K562 (cell line): ENCODE data around the gene ISYNA1. TPM values are rescaled to one million over a fixed set of nuclear protein-coding genes. Genes with fewer than 3 reads are reported as not detected.

ENCODE experiments used
- BRD9 ChIP-seq: fragments of 450-650 bp; IDR thresholded peaks from 2 replicates; pipeline ENCODE4 v1.6.1; 2018; ENCODE audit warnings: low read depth; ENCODE audit not compliant: partially characterized antibody
- HSF4 ChIP-seq: fragments of 250-450 bp; sonication (Bioruptor Pico); IDR thresholded peaks from 2 replicates; pipeline ENCODE4 v2.1.2; 2022; ENCODE audit warnings: mild to moderate bottlenecking, moderate library complexity, borderline replicate concordance
- KLF6 ChIP-seq: fragments of 250-450 bp; sonication (Bioruptor Pico); IDR thresholded peaks from 2 replicates; pipeline ENCODE4 v1.4.0; 2020; ENCODE audit warnings: mild to moderate bottlenecking, moderate library complexity, borderline replicate concordance
- RBM22 ChIP-seq: fragments of 200-400 bp; formaldehyde crosslinking; IDR thresholded peaks from 2 replicates; pipeline ENCODE4 v1.6.1; 2018; ENCODE audit warnings: low read length, low read depth; ENCODE audit not compliant: poor library complexity, severe bottlenecking
- SUPT5H ChIP-seq: fragments of 450-650 bp; IDR thresholded peaks from 2 replicates; pipeline ENCODE4 v1.6.1; 2016
- THAP12 ChIP-seq: fragments of 250-450 bp; sonication (Bioruptor Pico); IDR thresholded peaks from 2 replicates; pipeline ENCODE4 v1.9.0; 2021; ENCODE audit warnings: mild to moderate bottlenecking, inconsistent platforms
- XRCC5 ChIP-seq: fragments of 200-400 bp; formaldehyde crosslinking; IDR thresholded peaks from 2 replicates; pipeline ENCODE4 v1.6.1; 2017; ENCODE audit warnings: low read depth, mild to moderate bottlenecking, low read length
- ZBTB11 ChIP-seq, 3 experiments: fragments of 200-800 bp in 1 of 3; fragments of 250-450 bp in 1 of 3; fragments of 450-650 bp in 1 of 3; sonication (Bioruptor Pico) in 1 of 3; sonication (Bioruptor generic) in 1 of 3; formaldehyde crosslinking in 1 of 3; IDR thresholded peaks; 2 replicates each; pipeline versions ENCODE4 v1.6.1 to v1.8.0; 2016 to 2022; ENCODE audit warnings: mild to moderate bottlenecking in 2 of 3, missing genetic modification characterization in 2 of 3, missing compliant biosample characterization in 1 of 3, moderate library complexity in 1 of 3
- ZNF224 ChIP-seq: sonication (generic); formaldehyde crosslinking; IDR thresholded peaks from 2 replicates; pipeline ENCODE4 v1.8.0; 2022; ENCODE audit warnings: mild to moderate bottlenecking, missing genetic modification reagents
- ZNF277 ChIP-seq: fragments of 250-450 bp; sonication (Bioruptor Pico); IDR thresholded peaks from 2 replicates; pipeline ENCODE4 v1.8.0; 2022; ENCODE audit warnings: inconsistent platforms, mild to moderate bottlenecking, moderate library complexity, borderline replicate concordance
- polyA plus RNA-seq, 8 experiments: library from polyadenylated mRNA; depleted of rRNA in 4 of 8; stranded (reverse) in 5 of 8; unstranded in 3 of 8; fragments of >200 nt; fragmentation: Nextera tagmentation in 2 of 8; fragmentation: Illumina TruSeq in 1 of 8; extraction: Ambion mirVana in 2 of 8; extraction: Trizol in 1 of 8; gene quantifications; 2 replicates each; pipeline versions ENCODE4 v1.2.1 to v1.2.3, GENCODE V29; 2011 to 2014; ENCODE audit warnings: inconsistent platforms in 1 of 8, missing spikeins in 1 of 8
- total RNA-seq, 7 experiments: library from RNA; depleted of rRNA in 6 of 7; stranded (reverse); fragments of >200 nt in 6 of 7; fragmentation: Illumina TruSeq in 2 of 7; extraction: Trizol in 2 of 7; gene quantifications; 2 replicates each; pipeline versions ENCODE4 v1.2.1 to v1.2.3, GENCODE V29; 2011 to 2021; ENCODE audit warnings: low replicate concordance in 1 of 7

The ISYNA1 gene
- total and polyA plus RNA-seq, 9 of the 15 experiments (the other 6 are each of a cell fraction or from before 2014, with no cell fraction given) = 21.8 to 460 (median 93.2) TPM

- TF ChIP-seq THAP12 (CRISPR knock-in tag) (peak; percentile 34; the same call in 1 of the 2 replicates), ZBTB11 (CRISPR knock-in tag; IDR thresholded peaks at IDR 0.05) (peak in 1 of 3 experiments; percentile 42; a peak in 2 of 6 replicates), KLF6 (CRISPR knock-in tag) (peak; percentile 75; the same call in 1 of the 2 replicates), BRD9 (peak; percentile 76), SUPT5H (peak; percentile 66), ZNF277 (CRISPR knock-in tag) (no peak), HSF4 (peak; percentile 75; the same call in 1 of the 2 replicates), ZNF224 (CRISPR knock-in tag) (no peak), RBM22 (no peak), XRCC5 (peak; percentile 57; the same call in 1 of the 2 replicates)
Measured at GRCh38 chr19:18415178-18415867, 22.6 kb downstream of the ISYNA1 start (continued).
